LNCaP clone FGC (cell line): ENCODE data around the gene ATOX1.

Experiments
- DNase-seq: peaks from one replicate; pipeline ENCODE4 v3.0.0-alpha.2; 2011; ENCODE audit warnings: low read depth
- H3K4me3 ChIP-seq: 2 replicates; pipeline ENCODE4 v1.5.1; 2011; ENCODE audit warnings: mild to moderate bottlenecking, low read depth, low read length, control low read depth
- CTCF ChIP-seq: IDR thresholded peaks from 2 replicates; pipeline ENCODE4 v1.5.1; 2012; ENCODE audit warnings: mild to moderate bottlenecking; ENCODE audit not compliant: control insufficient read depth, insufficient read depth; ENCODE audit errors: extremely low read depth

Gene ATOX1

GRCh38 chr5:151717416-151717815 lies 41.0 kb downstream of the ATOX1 start:
- DNase-seq = no peak
- no peak overlapping the region for H3K4me3 ChIP-seq
- no peak for TF ChIP-seq CTCF

GRCh38 chr5:151709109-151709735 lies 49.2 kb downstream of the ATOX1 start:
- DNase-seq = no peak
- no peak overlapping the region for H3K4me3 ChIP-seq
- no peak for TF ChIP-seq CTCF

GRCh38 chr5:151708126-151708525 lies 50.3 kb downstream of the ATOX1 start:
- no peak for TF ChIP-seq CTCF
- no peak overlapping the region for H3K4me3 ChIP-seq
- DNase-seq = no peak

GRCh38 chr5:151707567-151707966 lies 50.9 kb downstream of the ATOX1 start:
- TF ChIP-seq CTCF = no peak
- H3K4me3 ChIP-seq = no peak overlapping the region
- no peak for DNase-seq

GRCh38 chr5:151706906-151707305 lies 51.5 kb downstream of the ATOX1 start:
- no peak for DNase-seq
- TF ChIP-seq CTCF = no peak
- H3K4me3 ChIP-seq = no peak overlapping the region

- H3K4me3 ChIP-seq = no peak overlapping the region
- DNase-seq = no peak
- TF ChIP-seq CTCF = no peak
Observed at GRCh38 chr5:151703780-151704179, 54.7 kb downstream of the ATOX1 start.

GRCh38 chr5:151703227-151703626 lies 55.2 kb downstream of the ATOX1 start:
- TF ChIP-seq CTCF = no peak
- DNase-seq = no peak
- no peak overlapping the region for H3K4me3 ChIP-seq
